NCI-H524 treated with DMSO at 0.1 percent for 48 hours (cell line): ENCODE data around the gene KLHL26.
"Not testable (repeated sequence)": the region's sequence is repeated elsewhere in the genome, so short reads cannot be mapped to it uniquely, and the experiment has no call there.

Experiments
- DNase-seq: peaks from one replicate; lab custom pipeline; 2025; lab: John Stamatoyannopoulos, UW

The KLHL26 gene

GRCh38 chr19:18636969-18637629, at the start of gene KLHL26:
TSS of gene KLHL26 (plus strand) at chr19:18637028. CDS start at chr19:18637055, 27 bp downstream.
- no peak for DNase-seq

- no peak for DNase-seq
Measured at GRCh38 chr19:18587561-18587960, 49.3 kb upstream of the KLHL26 start.

GRCh38 chr19:18587962-18588610, 48.7 kb upstream of the KLHL26 start:
- no peak for DNase-seq

GRCh38 chr19:18588611-18589379, 48.0 kb upstream of the KLHL26 start, which contains the start of gene REX1BD:
TSS of gene REX1BD (plus strand) at chr19:18588798. CDS start at chr19:18588802, 4 bp downstream.
- DNase-seq: peak; percentile 45

- DNase-seq: no peak
Measured at GRCh38 chr19:18589380-18590272, 47.2 kb upstream of the KLHL26 start.

GRCh38 chr19:18590273-18591272, 46.3 kb upstream of the KLHL26 start:
- no peak for DNase-seq

GRCh38 chr19:18591735-18592385, 45.0 kb upstream of the KLHL26 start:
- DNase-seq: no peak

GRCh38 chr19:18592732-18593131, 44.1 kb upstream of the KLHL26 start:
- not testable (repeated sequence) for DNase-seq

- DNase-seq: no peak
Measured at GRCh38 chr19:18593367-18594095, 43.3 kb upstream of the KLHL26 start.

- no peak for DNase-seq
Measured at GRCh38 chr19:18594096-18594823, 42.6 kb upstream of the KLHL26 start.

- DNase-seq: no peak
Measured at GRCh38 chr19:18594824-18595373, 41.9 kb upstream of the KLHL26 start.

GRCh38 chr19:18595475-18595874, 41.4 kb upstream of the KLHL26 start:
- no peak for DNase-seq

- DNase-seq: no peak
Measured at GRCh38 chr19:18596752-18597157, 40.1 kb upstream of the KLHL26 start.

- DNase-seq: no peak
Measured at GRCh38 chr19:18597809-18598660, 38.8 kb upstream of the KLHL26 start.

- no peak for DNase-seq
Measured at GRCh38 chr19:18599485-18599884, 37.3 kb upstream of the KLHL26 start.

GRCh38 chr19:18600692-18601397, 36.0 kb upstream of the KLHL26 start:
- DNase-seq: not testable (repeated sequence)

- DNase-seq: no peak
Measured at GRCh38 chr19:18601875-18602274, 35.0 kb upstream of the KLHL26 start.
